Upper lobe of right lung (tissue), 1 donor: ENCODE data around the gene RASGEF1C. TPM values are rescaled to one million over a fixed set of nuclear protein-coding genes. Genes with fewer than 3 reads are reported as not detected.

Experiments used
- ATAC-seq: fragments of 200-7000 bp; cut with Tn5 transposase; one replicate; pipeline ENCODE4 v1.9.1; 2020; ENCODE audit warnings: mild to moderate bottlenecking, moderate library complexity
- DNase-seq: peaks from one replicate; pipeline ENCODE4 v3.0.0-alpha.2; 2020
- H3K27ac ChIP-seq: fragments of 200-600 bp; one replicate; pipeline ENCODE4 v1.8.0; 2022
- H3K27me3 ChIP-seq: fragments of 200-600 bp; one replicate; pipeline ENCODE4 v1.8.0; 2022; ENCODE audit warnings: mild to moderate bottlenecking
- H3K36me3 ChIP-seq: fragments of 200-600 bp; one replicate; pipeline ENCODE4 v1.8.0; 2022
- H3K4me1 ChIP-seq: fragments of 200-600 bp; one replicate; pipeline ENCODE4 v1.8.0; 2022
- H3K4me3 ChIP-seq: fragments of 200-600 bp; one replicate; pipeline ENCODE4 v1.8.0; 2022; ENCODE audit warnings: mild to moderate bottlenecking
- H3K9me3 ChIP-seq: fragments of 200-600 bp; one replicate; pipeline ENCODE4 v1.8.0; 2022
- intact Hi-C: fragments of 100-400 bp; cut with DNase I; formaldehyde crosslinking; loops from one replicate; pipeline ENCODE4 v1.11.0; 2022
- total RNA-seq: library from RNA; stranded (reverse); fragmentation: NEBNext Ultra II Directional; extraction: Animal tissue kit (Norgen Biotek cat#: 25700); gene quantifications from one replicate; pipeline ENCODE4 v1.2.1, GENCODE V29; 2021
- TF ChIP-seq, protein P1 (sequence below): fragments of 200-600 bp; IDR thresholded peaks from one replicate; pipeline ENCODE4 v1.8.0; 2022; ENCODE audit warnings: antibody characterized with exemption
- donor health status: DM: no; HTN: yes; CAD: no; lungs with severe emphysema.

The RASGEF1C gene
- total RNA-seq, 1 donor from 2014 or later: not detected

- no peak overlapping the region for H3K4me3 ChIP-seq
- no peaks in the 10 kb centered on the region for H3K36me3 ChIP-seq
- peak; percentile 17 for DNase-seq
- peaks cover 7% of the 10 kb centered on the region for H3K27me3 ChIP-seq
- intact Hi-C loops: no loop called here
- H3K27ac ChIP-seq: no peak overlapping the region
- no peak for ATAC-seq
- no peaks in the 10 kb centered on the region for H3K4me1 ChIP-seq
- TF ChIP-seq, protein P1, sequence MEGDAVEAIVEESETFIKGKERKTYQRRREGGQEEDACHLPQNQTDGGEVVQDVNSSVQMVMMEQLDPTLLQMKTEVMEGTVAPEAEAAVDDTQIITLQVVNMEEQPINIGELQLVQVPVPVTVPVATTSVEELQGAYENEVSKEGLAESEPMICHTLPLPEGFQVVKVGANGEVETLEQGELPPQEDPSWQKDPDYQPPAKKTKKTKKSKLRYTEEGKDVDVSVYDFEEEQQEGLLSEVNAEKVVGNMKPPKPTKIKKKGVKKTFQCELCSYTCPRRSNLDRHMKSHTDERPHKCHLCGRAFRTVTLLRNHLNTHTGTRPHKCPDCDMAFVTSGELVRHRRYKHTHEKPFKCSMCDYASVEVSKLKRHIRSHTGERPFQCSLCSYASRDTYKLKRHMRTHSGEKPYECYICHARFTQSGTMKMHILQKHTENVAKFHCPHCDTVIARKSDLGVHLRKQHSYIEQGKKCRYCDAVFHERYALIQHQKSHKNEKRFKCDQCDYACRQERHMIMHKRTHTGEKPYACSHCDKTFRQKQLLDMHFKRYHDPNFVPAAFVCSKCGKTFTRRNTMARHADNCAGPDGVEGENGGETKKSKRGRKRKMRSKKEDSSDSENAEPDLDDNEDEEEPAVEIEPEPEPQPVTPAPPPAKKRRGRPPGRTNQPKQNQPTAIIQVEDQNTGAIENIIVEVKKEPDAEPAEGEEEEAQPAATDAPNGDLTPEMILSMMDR: no peak
- no peaks in the 10 kb centered on the region for H3K9me3 ChIP-seq
Observed at GRCh38 chr5:180178531-180179441, 30.2 kb downstream of the RASGEF1C start.

DNA sequence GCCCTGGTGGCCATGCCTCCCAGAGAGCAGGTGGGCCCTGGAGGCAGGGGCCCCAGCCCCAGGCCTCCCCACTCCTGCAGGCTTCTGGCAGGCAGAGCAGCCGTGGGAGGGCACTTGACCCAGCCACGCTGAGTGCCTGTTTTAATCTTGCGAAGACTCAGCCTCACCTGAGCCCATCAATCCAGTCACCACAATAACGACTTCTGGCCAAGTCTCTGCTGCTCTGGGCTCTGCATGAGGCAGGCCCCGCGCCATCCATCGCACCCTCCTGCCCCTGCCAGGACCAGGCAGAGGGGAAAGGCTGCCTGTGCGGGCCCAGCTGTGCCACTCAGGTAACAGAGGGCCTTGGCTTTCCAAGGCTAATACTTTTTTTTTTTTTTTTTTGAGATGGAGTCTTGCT, 32.8 kb downstream of the RASGEF1C start:
- no peaks in the 10 kb centered on the region for H3K36me3 ChIP-seq
- no peaks in the 10 kb centered on the region for H3K9me3 ChIP-seq
- TF ChIP-seq, protein P1: no peak
- peaks cover 14% of the 10 kb centered on the region for H3K27me3 ChIP-seq
- H3K4me1 ChIP-seq: no peaks in the 10 kb centered on the region
- no peak overlapping the region for H3K27ac ChIP-seq
- no peak overlapping the region for H3K4me3 ChIP-seq
- ATAC-seq (no peak), DNase-seq (no peak)
- intact Hi-C loops: no loop called here

GRCh38 chr5:180175015-180175431, 34.0 kb downstream of the RASGEF1C start:
- no peak for DNase-seq

DNA sequence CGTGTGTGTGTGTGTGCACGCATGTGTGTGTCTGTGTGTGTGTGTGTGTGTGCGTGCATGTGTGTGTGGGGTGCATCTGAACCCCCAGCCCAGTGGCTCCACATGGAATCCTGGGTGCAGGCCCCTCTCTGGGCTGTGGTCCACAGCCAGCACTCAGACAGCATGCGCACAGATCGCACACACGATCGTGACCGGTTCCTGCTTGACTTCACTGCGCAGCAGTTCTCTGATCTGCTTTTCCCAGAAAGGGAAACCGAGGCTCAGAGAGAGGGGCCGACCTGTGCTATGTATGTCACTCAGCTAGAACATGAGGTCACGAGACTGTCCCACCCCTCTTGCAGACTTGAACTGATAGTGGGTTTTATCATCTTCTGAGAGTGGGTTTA, 34.4 kb downstream of the RASGEF1C start:
- DNase-seq: no peak
- Histone ChIP-seq H3K27me3 (peaks cover 18% of the 10 kb centered on the region), H3K4me3 (no peak overlapping the region), H3K36me3 (no peaks in the 10 kb centered on the region), H3K4me1 (no peaks in the 10 kb centered on the region), H3K27ac (no peak overlapping the region), H3K9me3 (no peaks in the 10 kb centered on the region)
- intact Hi-C loops: no loop called here
- ATAC-seq: no peak
- TF ChIP-seq, protein P1: no peak

More at GRCh38 chr5:180175015-180175431, 34.0 kb downstream of the RASGEF1C start:
- TF ChIP-seq, protein P1: no peak
- Histone ChIP-seq H3K36me3 (no peaks in the 10 kb centered on the region), H3K4me3 (no peak overlapping the region), H3K27ac (no peak overlapping the region), H3K4me1 (no peaks in the 10 kb centered on the region), H3K27me3 (peaks cover 18% of the 10 kb centered on the region), H3K9me3 (no peaks in the 10 kb centered on the region)
- ATAC-seq: no peak
- intact Hi-C loops: no loop called here

GRCh38 chr5:180173875-180174586, 35.0 kb downstream of the RASGEF1C start:
- H3K36me3 ChIP-seq: no peaks in the 10 kb centered on the region
- TF ChIP-seq, protein P1: no peak
- ATAC-seq (no peak), DNase-seq (no peak)
- intact Hi-C loops: no loop called here
- H3K27ac ChIP-seq: no peak overlapping the region
- no peak overlapping the region for H3K4me3 ChIP-seq
- H3K4me1 ChIP-seq: no peaks in the 10 kb centered on the region
- H3K9me3 ChIP-seq: no peaks in the 10 kb centered on the region
- peaks cover 18% of the 10 kb centered on the region for H3K27me3 ChIP-seq
